Ishikawa (cell line): Measurements from ENCODE around the gene WDR1.

ENCODE experiments used
- CEBPB ChIP-seq: IDR thresholded peaks from 2 replicates; pipeline ENCODE4 v1.6.1; 2012
- CREB1 ChIP-seq: IDR thresholded peaks from 2 replicates; pipeline ENCODE4 v1.6.1; 2012; ENCODE audit warnings: low read depth
- EGR1 ChIP-seq: IDR thresholded peaks from 2 replicates; pipeline ENCODE4 v1.6.1; 2012
- EP300 ChIP-seq: IDR thresholded peaks from 2 replicates; pipeline ENCODE4 v1.6.1; 2012; ENCODE audit warnings: borderline replicate concordance
- FOXM1 ChIP-seq: IDR thresholded peaks from 2 replicates; pipeline ENCODE4 v1.6.1; 2012; ENCODE audit warnings: low read depth, borderline replicate concordance
- NFIC ChIP-seq: IDR thresholded peaks from 2 replicates; pipeline ENCODE4 v1.6.1; 2012
- RAD21 ChIP-seq: IDR thresholded peaks from 2 replicates; pipeline ENCODE4 v1.6.1; 2012; ENCODE audit warnings: low read depth
- TAF1 ChIP-seq: IDR thresholded peaks from 2 replicates; pipeline ENCODE4 v1.6.1; 2012; ENCODE audit warnings: low read depth, mild to moderate bottlenecking
- TCF12 ChIP-seq: IDR thresholded peaks from 2 replicates; pipeline ENCODE4 v1.6.1; 2012; ENCODE audit warnings: low read depth
- TEAD4 ChIP-seq: IDR thresholded peaks from 2 replicates; pipeline ENCODE4 v1.6.1; 2012
- YY1 ChIP-seq: IDR thresholded peaks from 2 replicates; pipeline ENCODE4 v1.6.1; 2012; ENCODE audit warnings: low read depth
- ZBTB7A ChIP-seq: IDR thresholded peaks from 2 replicates; pipeline ENCODE4 v1.6.1; 2012; ENCODE audit warnings: low read depth
- TF ChIP-seq, protein P1 (sequence below): IDR thresholded peaks from 2 replicates; pipeline ENCODE4 v1.6.1; 2012
- TF ChIP-seq, protein P2 (sequence below): IDR thresholded peaks from 2 replicates; pipeline ENCODE4 v1.6.1; 2012
- TF ChIP-seq, protein P3 (sequence below): IDR thresholded peaks from 2 replicates; pipeline ENCODE4 v1.6.1; 2012; ENCODE audit warnings: low read depth, mild to moderate bottlenecking

WDR1 gene

DNA sequence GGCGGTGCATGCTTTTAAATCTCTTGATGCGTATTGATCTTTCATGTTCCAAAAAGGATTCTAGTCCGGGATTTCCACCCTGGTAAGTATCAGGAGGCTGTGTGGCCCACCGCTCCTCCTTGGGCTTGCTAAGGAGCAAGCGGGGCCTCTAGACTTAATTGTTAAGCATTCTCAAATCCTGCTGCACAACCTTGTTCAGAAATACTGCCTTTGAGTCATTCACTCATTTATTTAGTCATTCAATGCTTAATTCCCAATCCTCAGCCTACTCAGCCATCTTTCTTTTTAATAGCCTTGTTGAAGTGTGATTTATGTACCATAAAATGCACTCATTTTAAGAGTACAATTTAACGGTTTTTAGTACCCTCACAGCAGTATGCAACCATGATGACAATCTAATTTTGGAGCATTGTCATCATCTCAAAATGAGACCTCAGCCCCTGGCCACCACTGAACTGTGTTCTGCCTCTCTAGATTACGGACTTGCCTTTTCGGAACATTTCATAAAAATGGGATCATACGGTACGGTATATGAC lies 79.7 kb downstream of the WDR1 start:
- TF ChIP-seq YY1: no peak
- TF ChIP-seq, protein P1, sequence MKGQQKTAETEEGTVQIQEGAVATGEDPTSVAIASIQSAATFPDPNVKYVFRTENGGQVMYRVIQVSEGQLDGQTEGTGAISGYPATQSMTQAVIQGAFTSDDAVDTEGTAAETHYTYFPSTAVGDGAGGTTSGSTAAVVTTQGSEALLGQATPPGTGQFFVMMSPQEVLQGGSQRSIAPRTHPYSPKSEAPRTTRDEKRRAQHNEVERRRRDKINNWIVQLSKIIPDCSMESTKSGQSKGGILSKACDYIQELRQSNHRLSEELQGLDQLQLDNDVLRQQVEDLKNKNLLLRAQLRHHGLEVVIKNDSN: no peak
- no peak for TF ChIP-seq EGR1
- TF ChIP-seq RAD21: no peak
- no peak for TF ChIP-seq EP300
- no peak for TF ChIP-seq TEAD4
- TF ChIP-seq, protein P2, sequence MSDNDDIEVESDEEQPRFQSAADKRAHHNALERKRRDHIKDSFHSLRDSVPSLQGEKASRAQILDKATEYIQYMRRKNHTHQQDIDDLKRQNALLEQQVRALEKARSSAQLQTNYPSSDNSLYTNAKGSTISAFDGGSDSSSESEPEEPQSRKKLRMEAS: no peak
- TF ChIP-seq CREB1: no peak
- no peak for TF ChIP-seq FOXM1
- no peak for TF ChIP-seq TCF12
- TF ChIP-seq CEBPB: no peak
- no peak for TF ChIP-seq ZBTB7A
- TF ChIP-seq, protein P3, sequence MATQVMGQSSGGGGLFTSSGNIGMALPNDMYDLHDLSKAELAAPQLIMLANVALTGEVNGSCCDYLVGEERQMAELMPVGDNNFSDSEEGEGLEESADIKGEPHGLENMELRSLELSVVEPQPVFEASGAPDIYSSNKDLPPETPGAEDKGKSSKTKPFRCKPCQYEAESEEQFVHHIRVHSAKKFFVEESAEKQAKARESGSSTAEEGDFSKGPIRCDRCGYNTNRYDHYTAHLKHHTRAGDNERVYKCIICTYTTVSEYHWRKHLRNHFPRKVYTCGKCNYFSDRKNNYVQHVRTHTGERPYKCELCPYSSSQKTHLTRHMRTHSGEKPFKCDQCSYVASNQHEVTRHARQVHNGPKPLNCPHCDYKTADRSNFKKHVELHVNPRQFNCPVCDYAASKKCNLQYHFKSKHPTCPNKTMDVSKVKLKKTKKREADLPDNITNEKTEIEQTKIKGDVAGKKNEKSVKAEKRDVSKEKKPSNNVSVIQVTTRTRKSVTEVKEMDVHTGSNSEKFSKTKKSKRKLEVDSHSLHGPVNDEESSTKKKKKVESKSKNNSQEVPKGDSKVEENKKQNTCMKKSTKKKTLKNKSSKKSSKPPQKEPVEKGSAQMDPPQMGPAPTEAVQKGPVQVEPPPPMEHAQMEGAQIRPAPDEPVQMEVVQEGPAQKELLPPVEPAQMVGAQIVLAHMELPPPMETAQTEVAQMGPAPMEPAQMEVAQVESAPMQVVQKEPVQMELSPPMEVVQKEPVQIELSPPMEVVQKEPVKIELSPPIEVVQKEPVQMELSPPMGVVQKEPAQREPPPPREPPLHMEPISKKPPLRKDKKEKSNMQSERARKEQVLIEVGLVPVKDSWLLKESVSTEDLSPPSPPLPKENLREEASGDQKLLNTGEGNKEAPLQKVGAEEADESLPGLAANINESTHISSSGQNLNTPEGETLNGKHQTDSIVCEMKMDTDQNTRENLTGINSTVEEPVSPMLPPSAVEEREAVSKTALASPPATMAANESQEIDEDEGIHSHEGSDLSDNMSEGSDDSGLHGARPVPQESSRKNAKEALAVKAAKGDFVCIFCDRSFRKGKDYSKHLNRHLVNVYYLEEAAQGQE: no peak
- no peak for TF ChIP-seq NFIC
- no peak for TF ChIP-seq TAF1

DNA sequence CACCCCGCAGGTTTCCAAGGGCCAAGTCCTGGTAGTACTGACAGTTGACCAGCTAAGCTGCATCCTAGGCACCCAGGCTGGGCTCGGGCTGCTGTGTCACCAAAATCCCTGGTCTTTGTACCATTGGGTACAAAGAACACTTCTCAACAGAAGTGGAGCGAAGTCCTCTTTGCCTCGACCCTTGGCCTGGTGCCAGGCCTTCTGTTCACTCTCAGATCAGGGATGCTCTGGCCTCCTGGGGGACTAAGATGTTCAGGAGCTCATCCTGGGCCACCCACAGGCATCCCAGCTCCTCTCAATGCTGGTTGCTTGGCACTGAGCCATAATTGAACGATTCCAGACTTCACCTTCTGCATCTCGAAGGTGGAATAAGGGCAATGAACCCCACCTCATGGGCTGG lies 81.5 kb downstream of the WDR1 start:
- TF ChIP-seq EP300 (no peak), RAD21 (no peak), FOXM1 (no peak), YY1 (no peak), TAF1 (no peak), CEBPB (no peak)
- TF ChIP-seq, protein P3: no peak

DNA sequence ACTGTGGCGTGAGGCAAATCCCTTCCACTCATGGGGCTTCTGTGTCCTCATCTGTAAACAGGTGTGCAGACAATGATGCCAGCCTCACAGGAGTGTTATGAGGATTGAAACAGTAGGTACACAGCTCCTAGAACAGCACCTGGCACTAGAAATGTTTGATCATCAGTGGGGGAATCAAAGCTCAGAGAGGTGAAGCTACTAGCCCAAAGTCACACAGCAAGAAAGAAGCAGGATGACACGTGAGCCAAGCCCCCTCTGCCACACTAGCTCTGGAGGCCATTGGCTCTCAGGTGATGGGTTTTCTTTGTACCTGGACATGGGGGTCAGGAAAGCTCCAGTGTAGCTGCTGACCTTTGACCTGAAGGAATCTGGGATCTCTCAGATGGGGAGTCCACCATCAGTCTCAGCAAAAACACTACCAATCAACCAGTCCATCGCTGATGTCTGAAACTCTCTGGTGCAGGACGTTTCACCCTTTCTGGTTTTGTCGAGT lies 81.9 kb downstream of the WDR1 start:
- TF ChIP-seq, protein P1: no peak
- TF ChIP-seq TCF12 (no peak), FOXM1 (no peak), NFIC (no peak), EP300 (no peak), TAF1 (no peak), TEAD4 (no peak), CREB1 (no peak), ZBTB7A (no peak)
- TF ChIP-seq, protein P2: no peak
- TF ChIP-seq, protein P3: no peak

DNA sequence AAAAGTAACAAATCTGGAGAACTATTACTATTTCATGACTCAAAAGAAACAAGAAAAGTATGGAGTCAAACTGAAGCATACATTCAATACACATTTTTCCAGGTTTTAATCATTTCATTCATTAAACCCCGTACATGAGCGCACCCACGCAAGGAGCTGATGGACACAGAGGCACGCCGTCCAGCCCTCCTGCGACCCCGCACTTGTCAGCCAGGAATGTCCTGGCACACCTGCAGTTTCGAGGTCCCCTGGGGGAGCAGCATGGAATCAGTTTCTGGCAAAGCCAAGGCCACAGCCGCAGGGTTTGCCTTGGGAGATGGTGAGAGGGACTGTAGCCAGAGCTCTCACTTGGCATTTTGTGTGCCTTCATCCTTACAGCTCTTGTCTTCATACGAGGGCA lies 82.5 kb downstream of the WDR1 start:
- TF ChIP-seq, protein P3: no peak
- TF ChIP-seq EGR1: no peak
